ENCODE results near the gene ITPR2. TPM values are rescaled to one million over a fixed set of nuclear protein-coding genes. Genes with fewer than 3 reads are reported as not detected.

Gene ITPR2
- total and polyA plus RNA-seq, 2 of the 8 experiments (the other 6 are each of a cell fraction or from before 2014, with no cell fraction given), result 4.1 to 48.3 TPM

DNA sequence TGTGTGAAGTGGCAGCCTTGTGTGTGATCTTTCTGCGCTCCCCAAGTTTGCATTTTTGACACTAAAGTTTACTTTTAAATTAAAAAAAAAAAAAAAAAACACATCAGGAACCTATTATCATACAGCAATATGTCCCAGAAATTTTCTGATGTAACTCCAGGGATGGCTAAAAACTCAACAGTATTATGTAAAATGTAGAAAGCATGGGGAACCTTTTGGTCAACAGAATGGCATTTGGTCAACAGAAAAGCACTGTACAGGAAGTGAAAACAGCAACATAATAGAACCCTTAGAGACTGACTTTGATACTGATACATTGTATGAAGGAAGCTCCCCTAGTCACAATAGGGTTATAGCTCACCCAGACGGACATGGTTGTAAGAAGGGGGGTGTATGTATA, 224.3 kb downstream of the ITPR2 start:
- 94% methylated on average over 2 of the region's 2 CpGs; no CpG with 5 or more reads in 1 of the 2 experiments for WGBS, 2 experiments (ENCODE audit: extremely low coverage in 1 of 2, insufficient coverage in 1 of 2, insufficient read length in 1 of 2, insufficient replicate concordance in 2 of 2, low coverage in 1 of 2, low lambda C conversion rate in 2 of 2, missing lambda C conversion rate in 1 of 2)
- no peak for TF ChIP-seq TAF7 (optimal IDR thresholded peaks at IDR 0.05; ENCODE audit: borderline replicate concordance, low read depth, low read length)
- no peak for TF ChIP-seq PHF8 (conservative IDR thresholded peaks at IDR 0.05; ENCODE audit: low read depth, low read length)
- no peak for TF ChIP-seq YY1 (IDR thresholded peaks at IDR 0.05; ENCODE audit: low read depth, low read length)
- no peak for TF ChIP-seq TCF12 (IDR thresholded peaks at IDR 0.05; ENCODE audit: low read depth, low read length)
- no peak for TF ChIP-seq CHD2 (IDR thresholded peaks at IDR 0.05; ENCODE audit: low read length)
- TF ChIP-seq POLR2AphosphoS5 (IDR thresholded peaks at IDR 0.05; ENCODE audit: low read depth, low read length), result no peak
- TF ChIP-seq GTF2F1 (IDR thresholded peaks at IDR 0.05; ENCODE audit: borderline replicate concordance, low read depth, low read length), result no peak
- no peak for TF ChIP-seq RAD21 (IDR thresholded peaks at IDR 0.05 in 1 of 2, conservative IDR thresholded peaks at IDR 0.05 in 1 of 2; ENCODE audit: low read depth in 2 of 2, low read length in 2 of 2)

More for the DNA sequence above, 224.3 kb downstream of the ITPR2 start:
- no peak overlapping the region for H3K23ac ChIP-seq (ENCODE audit: insufficient read length)
- H2BK5ac ChIP-seq (ENCODE audit: low read depth, low read length), result no peak overlapping the region
- no peaks in the 10 kb centered on the region for H3K79me1 ChIP-seq (ENCODE audit: low read depth, low read length)
- no peak overlapping the region for H2AK5ac ChIP-seq (ENCODE audit: low read depth, low read length)
- FAIRE-seq (no peak), DNase-seq (ENCODE audit: low read depth in 1 of 2, low spot score in 2 of 2) (no peak)
- no peaks in the 10 kb centered on the region for H4K20me1 ChIP-seq (replicated peaks in 1 of 2; ENCODE audit: control insufficient read depth in 1 of 2, insufficient read depth in 2 of 2, low read length in 2 of 2)
- no peak overlapping the region for H3K27ac ChIP-seq (ENCODE audit: low read depth, low read length)
- no peaks in the 10 kb centered on the region; a peak in 2 of 8 replicates for H3K36me3 ChIP-seq (ENCODE audit: control insufficient read depth in 2 of 4, insufficient read depth in 4 of 4, low read length in 3 of 4)
- no peak overlapping the region for H3K18ac ChIP-seq (ENCODE audit: extremely low read depth, low read length)
- no peaks in the 10 kb centered on the region for H3K79me2 ChIP-seq (ENCODE audit: control insufficient read depth in 1 of 2, insufficient read depth in 2 of 2, low read length in 2 of 2)
- no peak overlapping the region for H2BK12ac ChIP-seq (ENCODE audit: low read depth, low read length)
- no peaks in the 10 kb centered on the region for H3K23me2 ChIP-seq (ENCODE audit: low read depth, low read length)
- no peak overlapping the region for H3K9ac ChIP-seq (replicated peaks in 1 of 4; ENCODE audit: extremely low read depth in 1 of 4, low read depth in 3 of 4, low read length in 3 of 4)
- no peaks in the 10 kb centered on the region for H3K9me3 ChIP-seq (ENCODE audit: insufficient read depth in 2 of 2, low read depth in 1 of 2, low read length in 1 of 2)
- no peak overlapping the region for H3K4ac ChIP-seq (replicated peaks; ENCODE audit: insufficient read length, low read depth, low read length)
- H3K14ac ChIP-seq (ENCODE audit: insufficient read length), result no peak overlapping the region
- no peak overlapping the region for H2BK120ac ChIP-seq (replicated peaks; ENCODE audit: low read depth, low read length)
- H3K4me2 ChIP-seq (ENCODE audit: insufficient read depth in 1 of 2, low read depth in 2 of 2, low read length in 2 of 2), result no peak overlapping the region
- no peak overlapping the region for H3K56ac ChIP-seq (replicated peaks; ENCODE audit: insufficient read length, low read depth, low read length)
- ChIA-PET CTCF (ENCODE audit: partially characterized antibody) (interaction anchor here (1.5 kb wide), 1 partner anchor 139 kb away, joined by 3 read pairs; no protein-coding TSS in a partner anchor), POLR2A (ENCODE audit: partially characterized antibody) (no interaction called here)
- H3K4me3 ChIP-seq (ENCODE audit: extremely low read depth in 1 of 4, insufficient read depth in 2 of 4, low read depth in 3 of 4, low read length in 4 of 4), result no peak overlapping the region
- no peaks in the 10 kb centered on the region for H3K4me1 ChIP-seq (replicated peaks in 1 of 4; ENCODE audit: control insufficient read depth in 3 of 4, insufficient read depth in 4 of 4, low read length in 3 of 4)
- H4K5ac ChIP-seq (ENCODE audit: insufficient read length, low read depth, low read length), result no peak overlapping the region
- H2AFZ ChIP-seq (ENCODE audit: low read length), result no peak overlapping the region
- no peak overlapping the region for H2BK20ac ChIP-seq (ENCODE audit: low read length)
- no peak overlapping the region for H4K91ac ChIP-seq (replicated peaks; ENCODE audit: insufficient read length, low read length)
- no peak overlapping the region for H4K8ac ChIP-seq (ENCODE audit: extremely low read depth, insufficient read depth, low read length)
- no peak overlapping the region for H2BK15ac ChIP-seq (ENCODE audit: low read length)
- no peaks in the 10 kb centered on the region for H3K27me3 ChIP-seq (replicated peaks in 1 of 4; ENCODE audit: control insufficient read depth in 3 of 4, extremely low read depth in 1 of 4, insufficient read depth in 3 of 4, low read length in 3 of 4)
